ENCODE data around the gene AK5. TPM values are rescaled to one million over a fixed set of nuclear protein-coding genes. Genes with fewer than 3 reads are reported as not detected.

AK5 gene
- total and polyA plus RNA-seq, 2 of the 13 experiments (the other 11 are each of a cell fraction or from before 2014, with no cell fraction given): not detected

- in situ Hi-C loops (cut with HindIII; ENCODE audit: extremely low pct_ligation_motif_present, low pct_unique_long_range_greater_than_20kb) (no loop called here), intact Hi-C loops (cut with micrococcal nuclease; ENCODE audit: unreplicated experiment) (no loop called here)
- POLR2A ChIA-PET: no interaction called here
- H3K4me2 ChIP-seq (ENCODE audit: low read depth, low read length): no peak overlapping the region
- no peaks in the 10 kb centered on the region for H3K36me3 ChIP-seq (replicated peaks in 1 of 2; ENCODE audit: control insufficient read depth in 1 of 2, insufficient read depth in 2 of 2, low read length in 2 of 2)
- no peak overlapping the region for H3K4me3 ChIP-seq (replicated peaks in 1 of 3; ENCODE audit: insufficient read depth in 1 of 3, low read depth in 2 of 3, low read length in 3 of 3)
- H3K4me1 ChIP-seq (ENCODE audit: insufficient read depth, low read length): no peaks in the 10 kb centered on the region
- CTCF ChIA-PET (ENCODE audit: low intra/inter-chr PET ratio, low total read pairs): no interaction called here
- WGBS (ENCODE audit: low lambda C conversion rate): 1% methylated on average over 3 of the region's 4 CpGs
- peaks cover 0 to 8% of the 10 kb centered on the region in 2 experiments; a peak in 1 of 5 replicates for H3K27me3 ChIP-seq (ENCODE audit: control insufficient read depth in 1 of 2, insufficient read depth in 2 of 2, low read length in 2 of 2)
- no peak overlapping the region for H3K27ac ChIP-seq (ENCODE audit: extremely low read length, insufficient read depth, low read length)
- H4K20me1 ChIP-seq (ENCODE audit: insufficient read depth, low read length): no peaks in the 10 kb centered on the region
- ATAC-seq (no peak), FAIRE-seq (no peak), DNase-seq (ENCODE audit: low spot score) (no peak)
- no peak for TF ChIP-seq RBAK (CRISPR knock-in tag; IDR thresholded peaks at IDR 0.05)
- no peak for TF ChIP-seq ZNF704 (CRISPR knock-in tag; IDR thresholded peaks at IDR 0.05; ENCODE audit: borderline replicate concordance)
- TF ChIP-seq NFYC (CRISPR knock-in tag; IDR thresholded peaks at IDR 0.05): no peak
- TF ChIP-seq TFDP2 (CRISPR knock-in tag; IDR thresholded peaks at IDR 0.05): no peak
- TF ChIP-seq TMF1 (CRISPR knock-in tag; IDR thresholded peaks at IDR 0.05; ENCODE audit: low read depth): no peak
- no peak for TF ChIP-seq SRSF4 (IDR thresholded peaks at IDR 0.05; ENCODE audit: low read depth, low read length, poor library complexity, severe bottlenecking)
- no peak for TF ChIP-seq ZNF576 (CRISPR knock-in tag; IDR thresholded peaks at IDR 0.05)
- TF ChIP-seq ZBTB25 (CRISPR knock-in tag; IDR thresholded peaks at IDR 0.05): no peak
- no peak for TF ChIP-seq ZNF549 (CRISPR knock-in tag; IDR thresholded peaks at IDR 0.05)
- no peak for TF ChIP-seq ZNF788 (CRISPR knock-in tag; IDR thresholded peaks at IDR 0.05; ENCODE audit: borderline replicate concordance)
- TF ChIP-seq HNF4G (IDR thresholded peaks at IDR 0.05; ENCODE audit: borderline replicate concordance, low read depth, low read length): no peak
- no peak for TF ChIP-seq HNF4G (CRISPR knock-in tag; IDR thresholded peaks at IDR 0.05; ENCODE audit: borderline replicate concordance, low read depth)
- no peak for TF ChIP-seq REPIN1 (CRISPR knock-in tag; IDR thresholded peaks at IDR 0.05; ENCODE audit: borderline replicate concordance, low read depth)
- TF ChIP-seq RARA (CRISPR knock-in tag; IDR thresholded peaks at IDR 0.05): no peak
- no peak for TF ChIP-seq NFYB (CRISPR knock-in tag; IDR thresholded peaks at IDR 0.05)
- no peak for TF ChIP-seq ZNF598 (CRISPR knock-in tag; IDR thresholded peaks at IDR 0.05; ENCODE audit: borderline replicate concordance)
- TF ChIP-seq E2F5 (CRISPR knock-in tag; conservative IDR thresholded peaks at IDR 0.05): no peak
- no peak for TF ChIP-seq GATAD2A (CRISPR knock-in tag; IDR thresholded peaks at IDR 0.05)
- TF ChIP-seq ZNF761 (CRISPR knock-in tag; conservative IDR thresholded peaks at IDR 0.05): no peak
- H3K9me3 ChIP-seq (ENCODE audit: low read length): no peaks in the 10 kb centered on the region
- H3K79me2 ChIP-seq (ENCODE audit: insufficient read depth, low read length): no peaks in the 10 kb centered on the region
- H2AFZ ChIP-seq (ENCODE audit: low read length): no peak overlapping the region
- BruUV-seq (replicated peaks): no TSS peak
- no peak overlapping the region for H3K9ac ChIP-seq (ENCODE audit: insufficient read depth, low read depth, low read length)
These were observed 186.6 kb downstream of the AK5 start for GRCh38 chr1:77468257-77468948.
